GM21360 (cell line): ENCODE measurements around the gene CDPF1.
"Not testable (repeated sequence)": the region's sequence is repeated elsewhere in the genome, so short reads cannot be mapped to it uniquely, and the experiment has no call there.

Source experiments
- ATAC-seq: cut with Tn5 transposase; IDR thresholded peaks from one replicate; pipeline ENCODE4 v1.9.1; 2021; ENCODE audit warnings: mild to moderate bottlenecking, moderate library complexity; ENCODE audit not compliant: unreplicated experiment

The CDPF1 gene

DNA sequence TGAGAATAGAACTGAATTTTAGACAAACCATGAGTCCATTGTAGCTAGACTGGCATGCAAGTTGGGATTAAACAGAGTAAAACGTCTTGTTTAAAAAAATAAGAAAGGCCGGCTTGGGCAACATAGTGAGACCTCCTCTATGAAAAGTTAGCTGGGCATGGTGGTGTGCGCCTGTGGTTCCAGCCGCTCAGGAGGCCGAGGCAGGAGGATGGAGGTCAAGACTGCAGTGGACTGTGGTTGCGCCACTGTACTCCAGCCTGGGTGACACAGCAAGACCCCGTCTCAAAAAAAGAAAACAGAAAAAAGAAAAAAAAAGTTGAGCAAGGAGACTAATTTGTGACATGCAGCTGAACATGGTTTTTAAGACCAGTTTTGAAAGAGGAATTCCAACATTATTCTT, 23.5 kb downstream of the CDPF1 start:
- ATAC-seq = no peak

DNA sequence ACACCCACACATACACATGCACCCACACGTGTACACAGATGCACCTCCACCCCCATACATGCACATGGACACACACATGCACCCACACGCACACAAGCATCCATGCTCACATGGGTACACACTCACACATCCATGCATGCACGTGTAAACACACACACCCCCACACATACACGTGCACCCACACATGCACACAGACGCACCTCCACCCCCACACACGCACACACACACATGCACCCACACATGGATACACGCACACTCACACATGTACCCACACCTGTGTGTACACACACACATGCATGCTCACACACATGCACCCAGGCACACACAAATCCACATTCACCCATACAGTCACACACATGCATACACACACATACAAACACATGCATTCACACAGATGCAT, 24.5 kb downstream of the CDPF1 start:
- no peak for ATAC-seq

DNA sequence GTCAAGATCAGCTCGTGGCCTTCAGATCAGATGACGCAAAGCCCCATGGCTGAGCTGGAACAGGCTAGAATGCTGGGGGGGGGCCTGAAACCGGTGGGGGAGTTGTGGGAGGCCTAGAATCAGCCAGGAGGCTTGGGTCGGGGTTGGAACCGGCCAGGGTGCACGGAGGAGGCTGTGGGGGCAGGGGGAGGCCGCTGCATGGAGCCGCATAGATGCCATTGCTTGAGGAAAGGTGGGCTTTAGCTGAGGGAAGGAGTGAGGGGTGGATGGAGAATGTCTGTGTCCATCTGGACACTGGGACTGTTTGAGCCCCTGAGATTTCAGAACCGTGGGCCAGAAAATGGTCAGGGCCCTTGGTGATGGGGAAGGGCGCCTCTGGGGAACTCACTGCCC, 25.2 kb downstream of the CDPF1 start:
- ATAC-seq = no peak

DNA sequence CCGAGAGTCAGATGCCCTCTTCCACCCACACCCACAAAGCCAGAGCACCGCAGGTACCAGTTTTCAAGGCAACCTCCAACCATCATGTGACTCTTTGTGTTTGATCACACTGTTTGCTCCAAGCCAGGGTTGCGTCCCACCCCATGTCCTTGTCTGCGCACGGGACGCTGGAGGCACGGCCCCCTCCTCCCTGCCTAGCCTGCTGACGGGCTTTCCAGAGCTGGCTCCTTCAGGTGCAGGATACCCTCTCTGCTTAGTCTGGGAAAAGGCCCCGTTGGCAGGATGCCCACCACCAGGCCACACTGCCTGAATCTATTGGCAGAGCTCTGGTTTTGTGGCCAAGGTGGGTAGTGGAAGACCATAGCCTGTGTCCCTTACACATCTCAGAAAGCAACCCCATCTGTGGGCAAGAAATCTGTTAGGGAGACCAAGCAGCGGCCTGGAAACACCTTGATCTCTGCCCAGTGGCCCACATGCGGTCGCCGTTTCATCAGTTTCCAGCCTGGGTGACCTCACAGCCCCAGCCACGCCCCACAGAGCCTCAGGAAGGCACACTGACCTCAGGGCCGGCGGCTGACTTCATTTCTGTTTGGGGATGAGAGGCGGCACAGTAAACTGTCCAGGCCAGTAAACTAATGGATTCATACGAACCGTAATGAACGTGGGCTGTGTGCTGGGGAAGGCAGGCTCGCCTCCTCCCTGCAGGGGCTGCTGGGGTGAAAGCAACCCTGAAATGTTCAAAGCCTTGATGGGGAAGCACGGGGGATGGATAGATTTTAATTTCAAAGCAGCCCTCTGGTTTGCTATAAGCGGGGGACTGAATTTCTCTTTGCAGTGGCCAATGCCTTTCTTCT, 25.8 kb downstream of the CDPF1 start:
- no peak for ATAC-seq

DNA sequence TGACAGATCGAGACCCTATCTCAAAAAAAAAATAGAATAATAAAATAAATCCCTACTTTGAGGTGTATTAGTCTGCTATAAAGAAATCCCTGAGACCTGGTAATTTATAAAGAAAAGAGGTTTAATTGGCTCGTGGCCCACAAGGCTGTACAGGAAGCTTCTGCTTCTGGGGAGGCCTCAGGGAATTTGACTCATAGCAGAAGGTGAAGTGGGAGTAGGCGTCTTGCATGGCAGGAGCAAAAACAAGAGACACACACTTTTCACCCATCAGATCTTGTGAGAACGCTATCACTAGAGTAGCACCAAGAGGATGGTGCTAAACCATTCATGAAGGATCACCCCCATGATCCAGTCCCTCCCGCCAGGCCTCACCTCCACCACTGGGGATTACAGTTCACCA, 29.2 kb downstream of the CDPF1 start:
- no peak for ATAC-seq

DNA sequence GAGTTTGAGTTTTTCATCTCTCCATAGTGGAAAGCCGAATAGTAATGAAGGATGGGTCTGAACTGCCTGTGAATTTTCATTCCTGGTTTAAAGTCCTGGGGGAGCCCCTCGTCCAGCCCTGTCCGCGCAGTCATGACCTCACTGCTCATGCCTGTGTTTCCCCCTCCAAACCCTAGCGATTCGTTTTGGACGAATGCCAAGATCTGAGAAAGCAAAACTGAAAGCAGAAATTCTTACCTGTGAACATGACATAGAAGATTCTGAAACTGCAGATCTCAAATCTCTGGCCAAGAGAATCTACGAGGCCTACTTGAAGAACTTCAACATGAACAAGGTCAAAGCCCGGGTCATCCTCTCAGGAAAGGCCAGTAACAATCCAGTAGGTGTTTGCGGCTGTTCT, 30.5 kb downstream of the CDPF1 start:
- ATAC-seq = no peak

DNA sequence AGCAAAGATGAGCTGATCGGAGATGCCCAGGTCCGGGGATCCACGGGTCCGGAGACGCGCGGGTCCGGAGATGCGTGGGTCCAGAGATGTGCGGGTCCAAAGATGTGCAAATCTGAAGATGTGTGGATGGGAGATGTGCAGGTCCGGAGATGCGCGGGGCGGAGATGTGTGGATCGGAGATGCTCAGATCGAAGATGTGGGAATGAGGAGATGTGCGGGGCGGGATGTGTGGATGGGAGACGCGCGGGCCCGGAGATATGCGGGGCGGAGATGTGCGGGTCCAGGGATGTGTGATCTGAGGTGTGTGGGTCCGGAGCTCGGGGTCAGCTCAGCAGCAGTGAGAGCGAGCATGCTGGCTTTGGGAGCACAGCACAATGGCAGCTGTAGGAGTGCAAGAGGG, 35.5 kb downstream of the CDPF1 start:
- no peak for ATAC-seq

DNA sequence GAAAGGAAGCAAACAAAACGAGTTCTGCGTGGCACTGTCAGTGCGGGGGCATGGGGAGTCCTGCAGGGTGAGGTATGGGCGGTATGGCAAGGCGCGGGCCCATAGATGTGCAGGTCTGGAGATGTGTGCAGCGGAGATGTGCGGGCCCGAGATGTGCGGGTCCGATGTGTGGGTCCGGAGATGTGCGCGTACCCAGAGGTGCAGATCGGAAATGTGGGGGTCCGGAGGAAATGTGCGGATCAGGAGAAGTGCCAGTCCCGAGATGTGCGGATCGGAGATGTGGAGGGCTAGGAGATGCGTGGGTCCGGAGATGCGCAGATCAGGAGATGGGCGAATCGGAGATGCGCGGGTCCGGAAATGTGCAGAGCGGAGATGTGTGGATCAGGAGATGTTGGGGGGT, 35.9 kb downstream of the CDPF1 start:
- ATAC-seq = no peak

DNA sequence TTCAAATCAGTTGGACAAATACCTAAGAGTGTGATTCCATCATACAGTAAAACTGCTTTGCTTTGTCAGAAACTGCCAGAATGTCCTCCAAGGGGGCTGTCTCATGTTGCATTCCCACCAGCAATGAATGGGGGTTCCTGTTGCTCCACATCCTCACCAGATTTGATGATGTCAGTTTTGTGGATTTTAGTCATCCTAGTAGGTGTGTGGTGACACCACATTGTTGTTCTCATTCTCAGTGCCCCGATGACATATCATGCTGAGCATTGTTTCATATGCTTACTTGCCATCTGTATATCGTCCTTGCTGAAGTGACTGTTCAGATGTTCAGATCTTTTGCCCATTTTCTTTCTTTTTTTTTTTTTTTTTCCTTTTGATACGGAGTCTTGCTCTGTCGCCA, 37.0 kb downstream of the CDPF1 start:
- ATAC-seq = no peak

DNA sequence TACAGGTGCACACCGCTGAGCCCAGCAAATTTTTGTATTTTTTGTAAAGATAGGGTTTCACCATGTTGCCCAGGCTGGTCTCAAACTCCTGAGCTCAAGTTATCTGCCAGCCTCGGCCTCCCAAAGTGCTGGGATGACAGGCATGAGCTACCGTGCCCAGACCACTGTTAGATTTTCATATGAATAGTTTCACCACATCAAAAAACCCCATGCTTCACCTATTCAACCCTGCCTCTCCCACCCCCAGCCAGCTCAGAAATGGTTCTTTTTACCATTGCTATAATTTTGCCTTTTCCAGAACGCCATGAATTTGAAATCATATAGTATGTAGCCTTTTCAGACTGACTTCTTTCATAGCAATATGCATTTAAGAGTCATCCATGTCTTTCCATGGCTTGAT, 37.9 kb downstream of the CDPF1 start:
- no peak for ATAC-seq

DNA sequence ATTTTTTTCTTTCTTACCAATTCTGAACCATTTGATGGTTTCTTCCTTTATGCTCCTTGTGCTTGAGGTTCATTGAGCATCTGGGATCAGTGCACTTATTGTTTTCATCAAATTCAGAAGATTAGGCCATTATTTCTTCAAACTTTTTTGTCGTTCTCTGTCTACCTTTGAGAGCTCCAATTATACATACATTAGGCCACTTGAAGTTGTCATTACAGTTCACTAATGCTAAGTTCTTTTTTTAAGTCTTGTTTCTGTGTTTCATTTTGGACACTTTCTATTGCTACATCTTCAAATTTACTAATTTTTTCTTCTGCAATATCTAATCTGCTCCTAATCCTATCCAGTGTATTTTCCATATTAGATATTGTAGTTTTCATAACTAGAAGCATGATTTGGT, 40.8 kb downstream of the CDPF1 start:
- ATAC-seq = no peak

DNA sequence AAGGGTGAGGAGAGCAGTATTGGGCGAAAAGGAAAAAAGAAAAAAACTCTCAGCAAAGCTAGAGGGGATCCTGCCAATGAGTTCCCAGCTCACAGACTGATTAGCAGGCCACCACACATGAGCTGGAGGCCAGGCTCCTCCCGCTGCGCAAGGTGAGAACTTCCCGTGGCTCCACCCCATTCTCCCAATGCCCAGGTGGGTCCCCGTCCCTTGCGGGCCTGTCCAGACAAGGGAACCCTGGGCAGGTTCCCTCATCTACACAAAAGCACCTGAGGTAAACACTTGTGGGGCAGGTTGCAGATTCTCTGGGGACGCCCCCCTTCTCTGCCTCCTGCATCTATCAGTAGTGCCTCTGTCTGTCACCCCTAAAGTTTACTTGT, 46.5 kb downstream of the CDPF1 start:
- no peak for ATAC-seq

DNA sequence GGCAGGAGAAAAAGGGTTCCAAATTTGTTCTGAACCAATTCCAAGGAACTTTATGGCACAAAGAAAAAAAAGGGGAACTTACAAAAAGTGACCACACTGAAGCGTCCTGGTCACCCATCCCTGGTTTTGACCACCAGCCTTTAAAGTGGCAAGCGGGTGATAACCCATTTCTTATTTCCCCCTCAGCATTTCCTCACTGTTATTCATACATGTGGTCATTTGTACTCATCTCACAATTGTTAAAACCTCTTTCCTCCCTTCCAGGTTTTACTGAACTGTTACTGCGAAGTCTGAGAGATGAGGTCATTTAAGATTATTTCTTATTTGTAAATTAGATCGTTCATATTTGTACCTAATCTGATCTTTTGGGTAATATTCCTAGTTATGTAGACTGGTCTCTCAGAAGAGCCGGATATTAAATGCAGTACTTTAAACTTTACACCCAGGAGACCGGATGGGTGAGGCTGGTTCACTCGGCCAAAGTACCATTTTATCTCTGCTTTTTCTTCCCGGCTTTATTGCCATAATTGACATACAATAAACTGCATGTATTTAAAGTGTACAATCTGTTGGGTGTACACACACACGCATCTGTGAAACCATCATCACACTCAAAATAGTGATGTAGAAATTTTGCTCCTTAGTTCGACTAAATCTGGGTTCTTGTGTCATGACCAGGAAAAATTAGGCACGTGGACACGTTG, 47.0 kb downstream of the CDPF1 start:
- ATAC-seq = no peak

DNA sequence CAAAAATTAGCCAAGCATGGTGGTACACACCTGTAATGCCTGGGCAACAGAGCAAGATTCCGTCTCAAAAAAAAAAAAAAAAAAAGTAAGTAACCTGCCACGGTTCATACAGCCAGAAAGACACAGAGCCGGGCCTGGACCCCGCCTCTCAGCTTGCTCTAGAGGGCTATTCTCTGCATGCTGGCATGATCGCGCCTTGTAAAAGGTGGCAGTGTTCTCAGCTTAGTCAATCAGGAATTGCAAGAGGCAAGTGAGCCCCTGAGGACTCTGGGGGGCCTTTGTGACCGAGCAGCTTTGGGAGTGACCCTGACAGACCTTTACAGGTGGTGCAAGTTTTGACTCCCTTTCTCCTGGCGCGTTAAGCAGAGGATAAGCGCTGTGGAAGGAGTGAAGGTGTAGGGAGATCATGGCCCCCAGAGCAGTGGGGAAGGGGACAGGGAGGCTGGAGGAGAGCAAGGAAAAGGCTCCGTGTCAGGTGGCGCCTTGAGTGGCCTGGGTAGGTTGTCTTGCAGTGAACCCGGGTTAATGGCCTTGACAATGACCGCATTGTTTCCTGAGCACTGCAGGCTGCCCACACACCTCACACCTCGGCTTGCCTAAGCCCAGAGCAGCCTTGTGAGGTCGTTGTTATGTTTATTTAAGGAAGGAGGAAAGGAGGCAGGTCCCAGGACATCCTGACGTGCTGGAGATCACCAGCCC, 48.9 kb downstream of the CDPF1 start:
- no peak for ATAC-seq

DNA sequence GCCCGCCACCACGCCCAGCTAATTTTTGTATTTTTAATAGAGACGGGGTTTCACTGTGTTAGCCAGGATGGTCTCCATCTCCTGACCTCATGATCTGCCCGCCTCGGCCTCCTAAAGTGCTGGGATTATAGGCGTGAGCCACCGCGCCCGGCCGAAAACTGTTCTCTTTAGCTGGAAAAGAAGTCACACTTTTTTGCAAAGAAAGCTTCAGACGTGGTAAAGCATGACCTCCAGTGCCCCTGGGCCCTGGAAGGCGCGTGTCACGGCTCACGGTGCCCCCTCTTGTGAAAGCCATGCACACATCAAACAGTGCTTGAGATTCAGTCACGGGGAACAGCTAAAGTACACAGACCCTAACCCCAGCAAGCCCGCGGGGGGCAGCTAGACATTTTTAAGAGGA, 51.3 kb downstream of the CDPF1 start:
- ATAC-seq = not testable (repeated sequence)

DNA sequence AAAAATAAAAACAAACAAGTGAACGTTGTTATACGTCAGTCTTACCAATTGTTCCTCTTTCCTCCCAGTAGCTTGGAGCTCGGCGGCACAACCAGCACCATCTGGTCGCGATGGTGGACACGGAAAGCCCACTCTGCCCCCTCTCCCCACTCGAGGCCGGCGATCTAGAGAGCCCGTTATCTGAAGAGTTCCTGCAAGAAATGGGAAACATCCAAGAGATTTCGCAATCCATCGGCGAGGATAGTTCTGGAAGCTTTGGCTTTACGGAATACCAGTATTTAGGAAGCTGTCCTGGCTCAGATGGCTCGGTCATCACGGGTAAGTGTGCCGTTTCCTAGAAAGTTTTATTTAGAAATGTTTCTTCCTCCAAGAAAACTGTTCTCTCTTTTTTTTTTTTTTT, 51.8 kb downstream of the CDPF1 start:
- ATAC-seq = no peak

DNA sequence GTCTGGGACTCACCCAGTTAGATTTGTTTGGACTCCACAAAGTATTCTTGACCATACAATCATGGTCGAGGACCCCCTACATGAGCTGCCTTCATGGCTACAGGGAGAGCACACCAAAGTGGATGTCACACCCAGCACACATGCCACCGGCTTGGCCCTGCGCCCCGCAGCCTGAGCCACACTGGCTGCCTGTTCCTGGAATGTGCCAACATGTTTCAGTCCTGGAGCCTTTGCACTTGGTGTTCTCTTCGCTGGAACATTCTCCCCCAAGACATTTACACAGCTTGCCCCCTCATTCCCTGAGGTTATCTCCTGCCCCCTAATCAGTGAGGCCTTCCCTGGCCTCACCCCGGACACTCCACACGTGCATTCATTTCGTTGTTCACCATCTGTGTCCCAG, 53.8 kb downstream of the CDPF1 start:
- no peak for ATAC-seq

DNA sequence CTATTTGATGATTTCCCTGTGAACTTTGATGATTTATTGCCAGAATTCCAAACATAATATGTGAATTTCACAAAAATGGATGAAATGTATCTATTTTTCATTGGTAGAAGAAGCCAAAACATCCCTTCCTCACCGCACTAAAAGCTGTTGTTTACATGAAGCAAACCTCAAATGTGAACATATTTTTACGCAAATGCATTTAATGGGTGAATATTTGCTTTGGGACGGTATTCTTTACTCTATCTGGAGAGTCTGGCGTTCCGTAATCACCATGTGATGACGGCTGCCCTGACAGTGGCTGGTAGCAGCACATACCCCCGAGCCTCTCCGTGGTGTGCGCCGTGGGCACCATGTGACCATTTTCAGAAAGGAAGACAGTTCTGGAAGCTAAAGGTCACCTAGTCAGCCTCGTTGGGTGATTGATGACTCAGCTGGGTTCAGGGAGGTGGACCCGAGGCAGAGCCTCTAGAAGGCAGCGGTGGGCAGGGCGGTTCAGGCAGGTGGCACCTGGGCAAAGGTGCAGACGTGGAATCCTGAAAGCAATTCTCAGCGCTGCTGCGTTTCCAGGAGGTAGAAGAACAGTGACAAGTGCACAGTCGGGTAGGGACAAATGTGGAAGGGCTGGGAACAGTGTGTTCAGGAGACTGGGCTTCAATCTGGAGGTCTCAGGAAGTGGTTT, 54.5 kb downstream of the CDPF1 start:
- ATAC-seq = no peak
